GM19397 (cell line): ENCODE results near the gene ZDHHC24.
"Not testable (repeated sequence)": the region's sequence is repeated elsewhere in the genome, so short reads cannot be mapped to it uniquely, and the experiment has no call there.

Experiments
- ATAC-seq: cut with Tn5 transposase; IDR thresholded peaks from one replicate; pipeline ENCODE4 v1.9.1; 2021; ENCODE audit warnings: mild to moderate bottlenecking, moderate library complexity; ENCODE audit not compliant: unreplicated experiment

Gene ZDHHC24

GRCh38 chr11:66545701-66546367 is at the start of gene ZDHHC24:
Gene ZDHHC24 (minus strand): TSS chr11:66546048. CDS start chr11:66546003, 45 bp downstream.
- peak; percentile 83 for ATAC-seq

GRCh38 chr11:66595245-66595904 is 49.5 kb upstream of the ZDHHC24 start:
- ATAC-seq = no peak

- ATAC-seq = no peak
Observed at GRCh38 chr11:66593650-66594049, 47.8 kb upstream of the ZDHHC24 start.

GRCh38 chr11:66593303-66593635 is 47.4 kb upstream of the ZDHHC24 start:
- ATAC-seq = no peak

GRCh38 chr11:66592457-66593302 is 46.8 kb upstream of the ZDHHC24 start, which contains the start of the genes CCDC87 and CCS:
Gene CCDC87 (minus strand): TSS chr11:66593063. CDS start chr11:66593015, 48 bp downstream.
Gene CCS (plus strand): TSS chr11:66593185. CDS start chr11:66593262, 77 bp downstream.
- peak; percentile 89 for ATAC-seq

- no peak for ATAC-seq
Observed at GRCh38 chr11:66591175-66591574, 45.3 kb upstream of the ZDHHC24 start.

GRCh38 chr11:66589996-66590675 is 44.3 kb upstream of the ZDHHC24 start:
- ATAC-seq = no peak

- ATAC-seq = not testable (repeated sequence)
Observed at GRCh38 chr11:66589315-66589714, 43.5 kb upstream of the ZDHHC24 start.

- no peak for ATAC-seq
Observed at GRCh38 chr11:66586136-66586535, 40.3 kb upstream of the ZDHHC24 start.

GRCh38 chr11:66585447-66585846 is 39.6 kb upstream of the ZDHHC24 start:
- ATAC-seq = not testable (repeated sequence)

- ATAC-seq = not testable (repeated sequence)
Observed at GRCh38 chr11:66582565-66583147, 36.8 kb upstream of the ZDHHC24 start.

- ATAC-seq = no peak
Observed at GRCh38 chr11:66581261-66581660, 35.4 kb upstream of the ZDHHC24 start.

GRCh38 chr11:66580803-66581202 is 35.0 kb upstream of the ZDHHC24 start:
- no peak for ATAC-seq

- no peak for ATAC-seq
Observed at GRCh38 chr11:66579017-66579606, 33.3 kb upstream of the ZDHHC24 start.

- no peak for ATAC-seq
Observed at GRCh38 chr11:66570850-66571180, 25.0 kb upstream of the ZDHHC24 start.

- ATAC-seq = no peak
Observed at GRCh38 chr11:66570079-66570849, 24.4 kb upstream of the ZDHHC24 start.

- no peak for ATAC-seq
Observed at GRCh38 chr11:66569076-66569475, 23.2 kb upstream of the ZDHHC24 start.

GRCh38 chr11:66568124-66568916 is 22.5 kb upstream of the ZDHHC24 start, which contains the start of gene CTSF:
Gene CTSF (minus strand): TSS chr11:66568606. CDS start chr11:66568486, 120 bp downstream.
- peak; percentile 64 for ATAC-seq

- ATAC-seq = no peak
Observed at GRCh38 chr11:66567787-66568123, 21.9 kb upstream of the ZDHHC24 start.
